GM12878 (cell line): ENCODE data around the gene HIVEP3.

Source experiments
- CHD4 ChIP-seq: fragments of 200-600 bp; sonication (generic); IDR thresholded peaks from 2 replicates; pipeline ENCODE4 v1.6.1; 2016; ENCODE audit warnings: mild to moderate bottlenecking
- CTCF ChIP-seq, 3 experiments: IDR thresholded peaks in 2 of 3; conservative IDR thresholded peaks in 1 of 3; 2 replicates each; pipeline ENCODE4 v1.5.1; 2011; ENCODE audit warnings: low read depth in 3 of 3, low read length in 3 of 3, mild to moderate bottlenecking in 3 of 3, control low read depth in 2 of 3, moderate library complexity in 2 of 3, inconsistent platforms in 1 of 3, mixed read lengths in 1 of 3; ENCODE audit not compliant: control insufficient read depth in 2 of 3, insufficient read depth in 1 of 3; ENCODE audit errors: extremely low read depth in 1 of 3
- EGR1 ChIP-seq, 2 experiments: IDR thresholded peaks; 1 replicate in 1 of 2; 2 replicates in 1 of 2; pipeline ENCODE4 v1.6.1; 2011 to 2012; ENCODE audit warnings: low read depth in 2 of 2, low read length in 2 of 2, borderline replicate concordance in 1 of 2, mild to moderate bottlenecking in 1 of 2, moderate library complexity in 1 of 2
- POLR2A ChIP-seq: IDR thresholded peaks from 2 replicates; pipeline ENCODE4 v1.6.1; 2011; ENCODE audit warnings: low read depth, mild to moderate bottlenecking, low read length
- SPI1 ChIP-seq: IDR thresholded peaks from 2 replicates; pipeline ENCODE4 v1.6.1; 2011; ENCODE audit warnings: low read depth, mild to moderate bottlenecking, low read length, moderate library complexity, borderline replicate concordance; ENCODE audit not compliant: insufficient read depth

- no peak for TF ChIP-seq CTCF (IDR thresholded peaks at IDR 0.05 in 2 of 3, conservative IDR thresholded peaks at IDR 0.05 in 1 of 3; ENCODE audit: control insufficient read depth in 2 of 3, extremely low read depth in 1 of 3, insufficient read depth in 1 of 3, low read depth in 3 of 3, low read length in 3 of 3)
- TF ChIP-seq CHD4 = no peak
- no peak for TF ChIP-seq EGR1 (IDR thresholded peaks at IDR 0.05; ENCODE audit: borderline replicate concordance in 1 of 2, low read depth in 2 of 2, low read length in 2 of 2)
- no peak for TF ChIP-seq SPI1
- no peak for TF ChIP-seq POLR2A
Observed at GRCh38 chr1:41895552-41895951, 23.2 kb downstream of the HIVEP3 start.
